Right lobe of liver (tissue), 4 donors: Measurements from ENCODE around the gene CASZ1.

Source experiments
- CTCF ChIP-seq, 4 donors: fragments of 200-600 bp in 3 of 4; fragments of 450-650 bp in 1 of 4; IDR thresholded peaks; one replicate each; pipeline versions ENCODE4 v1.5.1 to v1.8.0; 2016 to 2022; ENCODE audit warnings: antibody characterized with exemption in 4 of 4, mild to moderate bottlenecking in 2 of 4
- POLR2A ChIP-seq: fragments of 450-650 bp; IDR thresholded peaks from one replicate; pipeline ENCODE4 v1.6.1; 2017; ENCODE audit warnings: antibody characterized with exemption, mild to moderate bottlenecking
- donor health status: DM: no; HTN: no; CAD: no.
- donor health status: DM: no; HTN: no; CAD: no.
- donor health status: DM: no; HTN: yes; CAD: no.

GRCh38 chr1:10617931-10618885 is 178.2 kb downstream of the CASZ1 start:
- TF ChIP-seq CTCF (IDR thresholded peaks at IDR 0.05) (no peak), POLR2A (no peak)
